Glutamatergic neuron (in vitro differentiated cells): ENCODE results near the gene CEMIP2. TPM values are rescaled to one million over a fixed set of nuclear protein-coding genes. Genes with fewer than 3 reads are reported as not detected.

Experiments
- DNase-seq: peaks from one replicate; pipeline ENCODE4 v3.0.0; 2022
- H3K27ac Mint-ChIP-seq: one replicate; pipeline ENCODE4 v1.8.0; 2020; ENCODE audit warnings: mild to moderate bottlenecking, mixed read lengths, inconsistent platforms; ENCODE audit not compliant: unreplicated experiment
- H3K27me3 Mint-ChIP-seq: one replicate; pipeline ENCODE4 v1.8.0; 2020; ENCODE audit warnings: mild to moderate bottlenecking, moderate library complexity, mixed read lengths, inconsistent platforms; ENCODE audit not compliant: unreplicated experiment
- H3K36me3 Mint-ChIP-seq: one replicate; pipeline ENCODE4 v1.8.0; 2020; ENCODE audit warnings: mild to moderate bottlenecking, mixed read lengths, inconsistent platforms; ENCODE audit not compliant: unreplicated experiment
- H3K4me1 Mint-ChIP-seq: one replicate; pipeline ENCODE4 v1.8.0; 2020; ENCODE audit warnings: mild to moderate bottlenecking, low read depth, mixed read lengths, inconsistent platforms; ENCODE audit not compliant: unreplicated experiment
- H3K4me3 Mint-ChIP-seq: one replicate; pipeline ENCODE4 v1.8.0; 2020; ENCODE audit warnings: mild to moderate bottlenecking, mixed read lengths, inconsistent platforms; ENCODE audit not compliant: unreplicated experiment
- H3K9me3 Mint-ChIP-seq: one replicate; pipeline ENCODE4 v1.8.0; 2020; ENCODE audit warnings: mild to moderate bottlenecking, moderate library complexity, mixed read lengths, inconsistent platforms; ENCODE audit not compliant: unreplicated experiment
- CTCF ChIP-seq: fragments of 200-600 bp; sonication (generic); IDR thresholded peaks from one replicate; pipeline ENCODE4 v1.5.0; 2021; ENCODE audit not compliant: partially characterized antibody, unreplicated experiment
- long read RNA-seq: library from polyadenylated mRNA; unstranded; transcript quantifications from one replicate; pipeline ENCODE4 v2.0.0, GENCODE V29; 2020; ENCODE audit not compliant: unreplicated experiment
- total RNA-seq: library from RNA; stranded (reverse); fragmentation: NEBNext Ultra II Directional; extraction: Animal tissue kit (Norgen Biotek cat#: 25700); gene quantifications from one replicate; pipeline ENCODE4 v1.2.1, GENCODE V29; 2021; ENCODE audit not compliant: unreplicated experiment

Gene CEMIP2, protein sequence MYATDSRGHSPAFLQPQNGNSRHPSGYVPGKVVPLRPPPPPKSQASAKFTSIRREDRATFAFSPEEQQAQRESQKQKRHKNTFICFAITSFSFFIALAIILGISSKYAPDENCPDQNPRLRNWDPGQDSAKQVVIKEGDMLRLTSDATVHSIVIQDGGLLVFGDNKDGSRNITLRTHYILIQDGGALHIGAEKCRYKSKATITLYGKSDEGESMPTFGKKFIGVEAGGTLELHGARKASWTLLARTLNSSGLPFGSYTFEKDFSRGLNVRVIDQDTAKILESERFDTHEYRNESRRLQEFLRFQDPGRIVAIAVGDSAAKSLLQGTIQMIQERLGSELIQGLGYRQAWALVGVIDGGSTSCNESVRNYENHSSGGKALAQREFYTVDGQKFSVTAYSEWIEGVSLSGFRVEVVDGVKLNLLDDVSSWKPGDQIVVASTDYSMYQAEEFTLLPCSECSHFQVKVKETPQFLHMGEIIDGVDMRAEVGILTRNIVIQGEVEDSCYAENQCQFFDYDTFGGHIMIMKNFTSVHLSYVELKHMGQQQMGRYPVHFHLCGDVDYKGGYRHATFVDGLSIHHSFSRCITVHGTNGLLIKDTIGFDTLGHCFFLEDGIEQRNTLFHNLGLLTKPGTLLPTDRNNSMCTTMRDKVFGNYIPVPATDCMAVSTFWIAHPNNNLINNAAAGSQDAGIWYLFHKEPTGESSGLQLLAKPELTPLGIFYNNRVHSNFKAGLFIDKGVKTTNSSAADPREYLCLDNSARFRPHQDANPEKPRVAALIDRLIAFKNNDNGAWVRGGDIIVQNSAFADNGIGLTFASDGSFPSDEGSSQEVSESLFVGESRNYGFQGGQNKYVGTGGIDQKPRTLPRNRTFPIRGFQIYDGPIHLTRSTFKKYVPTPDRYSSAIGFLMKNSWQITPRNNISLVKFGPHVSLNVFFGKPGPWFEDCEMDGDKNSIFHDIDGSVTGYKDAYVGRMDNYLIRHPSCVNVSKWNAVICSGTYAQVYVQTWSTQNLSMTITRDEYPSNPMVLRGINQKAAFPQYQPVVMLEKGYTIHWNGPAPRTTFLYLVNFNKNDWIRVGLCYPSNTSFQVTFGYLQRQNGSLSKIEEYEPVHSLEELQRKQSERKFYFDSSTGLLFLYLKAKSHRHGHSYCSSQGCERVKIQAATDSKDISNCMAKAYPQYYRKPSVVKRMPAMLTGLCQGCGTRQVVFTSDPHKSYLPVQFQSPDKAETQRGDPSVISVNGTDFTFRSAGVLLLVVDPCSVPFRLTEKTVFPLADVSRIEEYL (N-terminal part only)
- total RNA-seq, result 122 TPM
- long read RNA-seq, partial matches to known transcripts, result 0 of 8 reads
- long read RNA-seq, other reads (novel, unspliced or antisense), result 8 of 8 reads

GRCh38 chr9:71768388-71769174 lies at the start of gene CEMIP2:
Gene CEMIP2, minus strand, starts transcription at chr9:71768513. Its CDS starts 18,140 bp downstream, at chr9:71750373.
- DNase-seq, result peak; percentile 93
- Mint-ChIP-seq H3K36me3 (no peaks in the 10 kb centered on the region), H3K4me1 (peaks cover 19% of the 10 kb centered on the region), H3K4me3 (peak within 1 kb of the TSS; percentile 92), H3K9me3 (peaks cover 9% of the 10 kb centered on the region), H3K27me3 (peaks cover 9% of the 10 kb centered on the region), H3K27ac (peak within 1 kb of the TSS; percentile 99)
- TF ChIP-seq CTCF, result no peak

DNA sequence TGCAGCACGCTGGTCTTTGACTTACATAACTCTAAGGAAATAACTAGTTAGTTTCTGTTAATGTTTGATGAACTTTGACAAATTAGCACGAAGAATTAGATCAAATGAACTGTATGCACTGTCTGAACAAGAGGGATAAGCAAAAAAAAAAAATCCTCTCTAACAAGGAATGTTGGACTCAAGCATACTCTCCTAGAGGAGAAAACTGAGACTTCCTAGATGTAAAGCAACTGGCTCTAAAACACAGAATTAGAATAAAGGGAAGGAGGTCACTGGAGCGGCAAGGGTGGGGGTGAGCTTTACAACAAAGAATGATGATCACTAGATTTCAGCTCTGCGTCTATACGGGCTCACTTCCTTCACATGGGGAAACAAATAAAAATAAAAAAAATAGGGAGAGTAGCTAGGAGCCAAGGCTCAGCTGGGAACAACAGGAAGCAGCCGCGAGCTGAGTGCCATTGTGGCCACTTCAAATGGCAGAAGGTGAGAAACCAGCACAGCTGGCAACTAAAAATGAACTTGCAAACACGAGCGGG lies 48.7 kb upstream of the CEMIP2 start:
- peak overlapping the region; percentile 83 for H3K27ac Mint-ChIP-seq
- peak; percentile 32 for DNase-seq
- H3K9me3 Mint-ChIP-seq, result peaks cover 9% of the 10 kb centered on the region
- H3K4me3 Mint-ChIP-seq, result peak overlapping the region; percentile 44
- no peaks in the 10 kb centered on the region for H3K36me3 Mint-ChIP-seq
- H3K4me1 Mint-ChIP-seq, result peaks cover 47% of the 10 kb centered on the region
- peaks cover 7% of the 10 kb centered on the region for H3K27me3 Mint-ChIP-seq
- no peak for TF ChIP-seq CTCF

DNA sequence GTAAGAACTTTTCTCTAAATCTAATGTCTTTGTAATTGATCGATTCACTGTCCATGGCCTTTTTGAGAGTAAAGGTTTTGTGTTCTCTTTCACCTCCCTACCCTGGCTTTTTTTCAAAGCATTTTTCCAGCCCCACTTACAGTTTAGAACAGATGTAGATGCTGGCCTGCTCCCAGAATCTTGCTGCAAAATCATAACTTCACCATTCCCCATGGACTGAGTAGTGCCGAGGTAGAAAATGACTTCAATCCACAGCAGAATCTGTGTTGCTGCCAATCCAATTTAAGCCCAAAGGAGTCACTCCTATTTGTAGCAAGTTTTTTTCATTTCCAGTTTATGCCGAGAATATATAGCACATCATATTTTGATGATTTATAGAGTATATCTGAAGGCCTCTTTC lies 46.5 kb upstream of the CEMIP2 start:
- H3K4me1 Mint-ChIP-seq, result peaks cover 39% of the 10 kb centered on the region
- H3K36me3 Mint-ChIP-seq, result no peaks in the 10 kb centered on the region
- no peak for DNase-seq
- no peak overlapping the region for H3K4me3 Mint-ChIP-seq
- no peak for TF ChIP-seq CTCF
- peak overlapping the region; percentile 49 for H3K27ac Mint-ChIP-seq
- H3K27me3 Mint-ChIP-seq, result peaks cover 7% of the 10 kb centered on the region
- peaks cover 9% of the 10 kb centered on the region for H3K9me3 Mint-ChIP-seq

- H3K4me3 Mint-ChIP-seq, result no peak overlapping the region
Measured at GRCh38 chr9:71814226-71814625, 45.9 kb upstream of the CEMIP2 start.

More at GRCh38 chr9:71814226-71814625, 45.9 kb upstream of the CEMIP2 start:
- Mint-ChIP-seq H3K27me3 (peaks cover 7% of the 10 kb centered on the region), H3K4me1 (peaks cover 39% of the 10 kb centered on the region), H3K36me3 (no peaks in the 10 kb centered on the region), H3K9me3 (peaks cover 9% of the 10 kb centered on the region), H3K27ac (no peak overlapping the region)
- no peak for DNase-seq
- TF ChIP-seq CTCF, result no peak
